Skeletal muscle satellite cell (primary cell): ENCODE measurements around the gene TEX2.
"Not testable (repeated sequence)": the region's sequence is repeated elsewhere in the genome, so short reads cannot be mapped to it uniquely, and the experiment has no call there.

Experiments used
- H3K27me3 ChIP-seq: 2 replicates; pipeline ENCODE4 v1.7.0; 2013; ENCODE audit warnings: low read length; ENCODE audit not compliant: control insufficient read depth, insufficient read depth
- H3K36me3 ChIP-seq: 2 replicates; pipeline ENCODE4 v1.7.0; 2013; ENCODE audit warnings: mild to moderate bottlenecking, control low read depth, low read length; ENCODE audit not compliant: insufficient read depth
- H3K4me1 ChIP-seq: 2 replicates; pipeline ENCODE4 v1.7.0; 2013; ENCODE audit warnings: low read length; ENCODE audit not compliant: control insufficient read depth, insufficient read depth
- H3K4me2 ChIP-seq: 2 replicates; pipeline ENCODE4 v1.7.0; 2013; ENCODE audit warnings: mild to moderate bottlenecking, low read length
- H3K4me3 ChIP-seq: 2 replicates; pipeline ENCODE4 v1.7.0; 2013; ENCODE audit warnings: low read length
- H3K9ac ChIP-seq: 2 replicates; pipeline ENCODE4 v1.7.0; 2013; ENCODE audit warnings: mild to moderate bottlenecking, low read depth, low read length, moderate library complexity
- H3K9me3 ChIP-seq: replicated peaks from 2 replicates; pipeline ENCODE4 v1.7.0; 2013; ENCODE audit warnings: mild to moderate bottlenecking, control low read depth, low read length

The TEX2 gene

GRCh38 chr17:64125937-64126336, 137.1 kb downstream of the TEX2 start:
- H3K36me3 ChIP-seq, result no peaks in the 10 kb centered on the region
- H3K9ac ChIP-seq, result peak overlapping the region; percentile 23
- no peaks in the 10 kb centered on the region for H3K9me3 ChIP-seq
- H3K27me3 ChIP-seq, result no peaks in the 10 kb centered on the region
- no peak overlapping the region for H3K4me3 ChIP-seq
- peaks cover 37% of the 10 kb centered on the region for H3K4me1 ChIP-seq
- peak overlapping the region; percentile 26 for H3K4me2 ChIP-seq

GRCh38 chr17:64124609-64125008, 138.5 kb downstream of the TEX2 start:
- no peaks in the 10 kb centered on the region for H3K36me3 ChIP-seq
- H3K9me3 ChIP-seq, result no peaks in the 10 kb centered on the region
- H3K4me3 ChIP-seq, result no peak overlapping the region
- no peaks in the 10 kb centered on the region for H3K27me3 ChIP-seq
- peaks cover 29% of the 10 kb centered on the region for H3K4me1 ChIP-seq
- H3K4me2 ChIP-seq, result no peak overlapping the region
- no peak overlapping the region for H3K9ac ChIP-seq

GRCh38 chr17:64123114-64123513, 139.9 kb downstream of the TEX2 start:
- Histone ChIP-seq H3K4me2 (no peak overlapping the region), H3K9me3 (no peaks in the 10 kb centered on the region), H3K4me1 (peaks cover 26% of the 10 kb centered on the region), H3K4me3 (no peak overlapping the region), H3K27me3 (no peaks in the 10 kb centered on the region), H3K36me3 (no peaks in the 10 kb centered on the region), H3K9ac (no peak overlapping the region)

DNA sequence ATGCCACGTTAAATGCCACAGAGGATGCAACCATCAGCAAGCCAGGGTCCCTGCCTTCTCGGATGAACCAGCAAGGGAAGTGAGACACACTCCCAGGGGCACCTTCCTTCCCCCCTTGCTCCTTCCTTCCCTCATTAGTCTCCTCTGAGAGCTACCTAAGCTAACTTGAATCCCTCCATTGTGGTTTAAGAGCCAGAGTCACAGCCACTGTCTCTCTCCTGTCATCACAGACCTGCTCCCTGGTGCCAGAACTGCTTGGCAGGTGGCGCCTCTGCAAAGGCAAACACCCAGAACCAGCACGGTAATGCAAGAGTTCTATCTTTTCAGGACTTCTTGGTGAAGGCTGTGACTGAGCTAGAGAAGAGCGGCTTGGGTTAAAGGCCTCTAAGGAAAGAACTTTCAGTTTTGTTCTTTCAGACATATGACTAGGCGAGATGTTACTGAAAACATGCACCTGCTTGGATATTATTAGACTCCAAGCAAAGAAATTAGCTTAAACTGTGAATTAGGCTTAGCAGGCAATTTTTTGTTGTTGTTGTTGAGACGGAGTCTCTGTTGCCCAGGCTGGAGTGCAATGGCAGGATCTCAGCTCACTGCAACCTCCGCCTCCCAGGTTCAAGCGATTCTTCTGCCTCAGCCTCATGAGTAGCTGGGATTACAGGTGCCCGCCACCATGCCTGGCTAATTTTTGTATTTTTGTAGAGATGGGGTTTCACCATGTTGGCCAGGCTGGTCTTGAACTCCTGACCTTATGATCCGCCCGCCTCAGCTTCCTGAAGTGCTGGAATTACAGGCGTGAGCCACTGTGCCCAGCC, 141.9 kb downstream of the TEX2 start:
- peaks cover 17% of the 10 kb centered on the region for H3K4me1 ChIP-seq
- H3K36me3 ChIP-seq, H3K9ac ChIP-seq, H3K27me3 ChIP-seq, H3K9me3 ChIP-seq, H3K4me2 ChIP-seq, H3K4me3 ChIP-seq: not testable (repeated sequence)

- no peak overlapping the region for H3K9ac ChIP-seq
- no peak overlapping the region for H3K4me2 ChIP-seq
- H3K9me3 ChIP-seq, result no peaks in the 10 kb centered on the region
- peaks cover 20% of the 10 kb centered on the region for H3K4me1 ChIP-seq
- no peak overlapping the region for H3K4me3 ChIP-seq
- no peaks in the 10 kb centered on the region for H3K36me3 ChIP-seq
- H3K27me3 ChIP-seq, result no peaks in the 10 kb centered on the region
Observed at GRCh38 chr17:64120159-64120810, 142.8 kb downstream of the TEX2 start.

DNA sequence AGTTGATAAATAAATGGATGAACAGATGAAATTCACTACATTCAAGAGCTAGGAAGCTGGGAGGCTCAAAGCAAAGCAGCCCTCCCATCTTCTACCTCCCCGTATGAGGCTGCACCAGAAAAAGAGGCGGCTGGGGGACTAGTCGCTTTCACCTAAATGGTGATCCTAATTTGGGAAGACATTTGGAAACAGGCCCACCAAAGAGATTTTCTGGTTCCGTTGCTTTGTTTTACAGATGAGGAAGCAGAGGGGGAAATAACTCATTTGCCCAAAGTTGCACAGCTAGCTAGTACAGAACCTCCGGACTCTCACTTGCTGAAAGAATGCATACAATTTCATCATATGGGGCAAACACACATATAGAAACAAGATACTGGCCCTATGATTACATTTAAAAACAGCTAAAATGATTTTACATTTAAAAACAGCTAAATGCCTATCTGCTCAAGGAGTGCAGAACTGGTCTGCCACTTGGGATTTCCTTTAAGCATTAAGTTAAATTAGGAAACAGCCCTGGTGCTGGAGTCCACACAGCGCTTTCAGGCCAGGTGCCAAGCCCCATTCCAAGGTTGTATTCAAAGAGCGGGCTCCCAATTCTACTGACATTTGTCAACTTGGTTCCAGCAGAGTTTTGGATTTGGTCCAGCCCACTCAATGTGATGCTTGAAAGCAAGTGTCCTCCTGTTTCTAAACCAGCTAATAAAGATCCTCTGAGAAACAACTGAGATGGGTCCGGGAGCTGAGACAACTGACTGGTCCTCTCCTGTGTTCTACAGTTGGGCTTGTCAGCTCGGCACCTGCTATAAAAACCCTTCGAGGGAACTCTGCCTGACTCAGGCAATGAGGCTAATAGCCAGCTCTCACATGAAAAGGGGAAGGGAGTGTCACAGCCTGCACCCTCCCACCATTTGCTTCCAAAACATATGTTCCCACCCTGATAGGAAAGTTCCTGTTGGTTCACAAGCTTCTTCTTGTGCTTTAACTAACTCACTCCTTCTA, 144.8 kb downstream of the TEX2 start:
- no peak overlapping the region for H3K4me3 ChIP-seq
- H3K4me1 ChIP-seq, result peaks cover 26% of the 10 kb centered on the region
- H3K9ac ChIP-seq, result no peak overlapping the region
- H3K36me3 ChIP-seq, result no peaks in the 10 kb centered on the region
- H3K27me3 ChIP-seq, result no peaks in the 10 kb centered on the region
- H3K4me2 ChIP-seq, result no peak overlapping the region
- no peaks in the 10 kb centered on the region for H3K9me3 ChIP-seq

- H3K4me2 ChIP-seq, result peak overlapping the region; percentile 62
- no peak overlapping the region for H3K4me3 ChIP-seq
- H3K27me3 ChIP-seq, result no peaks in the 10 kb centered on the region
- H3K9ac ChIP-seq, result no peak overlapping the region
- H3K4me1 ChIP-seq, result peaks cover 26% of the 10 kb centered on the region
- H3K36me3 ChIP-seq, result no peaks in the 10 kb centered on the region
- no peaks in the 10 kb centered on the region for H3K9me3 ChIP-seq
Observed at GRCh38 chr17:64115822-64116534, 147.1 kb downstream of the TEX2 start.

DNA sequence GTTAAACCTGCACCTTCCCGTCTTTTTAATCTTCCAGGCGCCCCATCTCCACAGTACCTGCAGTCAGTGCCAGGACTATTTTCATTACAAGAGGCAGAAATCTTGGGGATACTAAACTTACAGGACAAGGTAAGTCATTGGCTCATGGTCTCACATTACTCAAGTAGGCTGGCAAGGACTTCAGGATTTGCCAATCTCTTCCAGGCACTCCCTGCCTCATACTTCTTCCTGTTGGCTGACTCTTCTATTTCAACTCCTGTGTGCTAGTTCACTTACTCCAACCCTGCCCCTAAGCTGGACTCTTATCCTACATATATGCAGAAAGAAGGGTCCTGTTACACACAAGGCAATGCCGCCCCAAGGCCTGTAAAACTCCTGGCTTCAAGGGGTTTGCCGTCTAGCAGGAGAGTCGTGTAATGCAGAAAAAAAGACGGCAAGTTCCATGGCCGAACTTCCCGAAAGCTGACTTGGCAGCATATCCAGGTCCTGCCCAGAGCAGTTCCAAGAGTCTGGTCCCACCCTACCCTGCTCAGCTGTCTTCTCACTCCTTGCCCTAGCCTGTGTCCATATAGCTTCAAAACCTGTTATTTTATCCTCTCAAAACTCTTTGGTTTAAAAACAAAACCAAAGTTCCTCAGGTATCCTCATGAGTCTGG, 147.9 kb downstream of the TEX2 start:
- Histone ChIP-seq H3K4me2 (peak overlapping the region; percentile 62), H3K4me1 (peaks cover 34% of the 10 kb centered on the region), H3K27me3 (no peaks in the 10 kb centered on the region), H3K4me3 (peak overlapping the region; percentile 37), H3K36me3 (no peaks in the 10 kb centered on the region), H3K9ac (no peak overlapping the region), H3K9me3 (no peaks in the 10 kb centered on the region)

DNA sequence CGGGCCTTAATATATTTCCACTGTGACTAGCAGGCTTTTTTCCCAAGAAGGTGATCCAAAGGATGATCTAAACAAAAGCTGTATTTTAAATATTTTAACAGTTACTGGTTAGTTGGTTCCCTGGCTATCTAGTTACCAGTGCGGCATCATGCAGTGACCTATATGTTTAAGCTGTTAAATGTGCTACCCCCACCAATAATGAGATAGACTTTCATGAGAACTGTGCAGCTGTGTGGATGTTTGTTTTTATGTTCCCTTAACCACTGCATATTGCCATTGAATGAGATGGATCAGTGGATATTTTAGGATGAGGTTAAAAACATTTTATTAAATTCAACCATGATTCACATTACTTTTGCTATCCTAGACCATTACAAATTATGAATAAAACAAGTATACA, 150.1 kb downstream of the TEX2 start:
- no peaks in the 10 kb centered on the region for H3K27me3 ChIP-seq
- H3K4me3 ChIP-seq, result no peak overlapping the region
- H3K4me2 ChIP-seq, result no peak overlapping the region
- peaks cover 43% of the 10 kb centered on the region for H3K4me1 ChIP-seq
- no peak overlapping the region for H3K9ac ChIP-seq
- H3K9me3 ChIP-seq, result no peaks in the 10 kb centered on the region
- no peaks in the 10 kb centered on the region for H3K36me3 ChIP-seq

- Histone ChIP-seq H3K4me3 (no peak overlapping the region), H3K4me1 (peaks cover 50% of the 10 kb centered on the region), H3K9ac (no peak overlapping the region), H3K27me3 (no peaks in the 10 kb centered on the region), H3K4me2 (no peak overlapping the region), H3K9me3 (no peaks in the 10 kb centered on the region), H3K36me3 (no peaks in the 10 kb centered on the region)
Observed at GRCh38 chr17:64111831-64112230, 151.2 kb downstream of the TEX2 start.
